Neuronal stem cell (in vitro differentiated cells): Measurements from ENCODE around the gene EMP2.
A peak's percentile ranks its signal among the peaks of the same experiment; 100 is the strongest.
"Not testable (repeated sequence)": the region's sequence is repeated elsewhere in the genome, so short reads cannot be mapped to it uniquely, and the experiment has no call there.

Source experiments
- DNase-seq: peaks from one replicate; pipeline ENCODE4 v3.0.0-alpha.2; 2013; ENCODE audit warnings: low spot score
- H2AFZ ChIP-seq: one replicate; pipeline ENCODE4 v1.6.1; 2013; ENCODE audit warnings: mild to moderate bottlenecking, low read length, inconsistent platforms
- H2AK5ac ChIP-seq: 2 replicates; pipeline ENCODE4 v1.6.1; 2013; ENCODE audit warnings: low read depth, mild to moderate bottlenecking, inconsistent platforms, low read length, moderate library complexity, mixed read lengths
- H2BK120ac ChIP-seq: 2 replicates; pipeline ENCODE4 v1.6.1; 2013; ENCODE audit warnings: low read depth, mild to moderate bottlenecking, inconsistent platforms, low read length, moderate library complexity, mixed read lengths
- H2BK12ac ChIP-seq: one replicate; pipeline ENCODE4 v1.6.1; 2013; ENCODE audit warnings: low read length, inconsistent platforms
- H2BK15ac ChIP-seq: 2 replicates; pipeline ENCODE4 v1.6.1; 2013; ENCODE audit warnings: mild to moderate bottlenecking, low read length, inconsistent platforms, mixed read lengths
- H2BK5ac ChIP-seq: one replicate; pipeline ENCODE4 v1.6.1; 2013; ENCODE audit warnings: inconsistent platforms, mild to moderate bottlenecking, low read length, moderate library complexity
- H3K14ac ChIP-seq: one replicate; pipeline ENCODE4 v1.6.1; 2013; ENCODE audit warnings: low read length, inconsistent platforms
- H3K18ac ChIP-seq: 2 replicates; pipeline ENCODE4 v1.6.1; 2013; ENCODE audit warnings: low read length, inconsistent platforms
- H3K23ac ChIP-seq: 2 replicates; pipeline ENCODE4 v1.6.1; 2013; ENCODE audit warnings: low read depth, mild to moderate bottlenecking, mixed read lengths, low read length, inconsistent platforms; ENCODE audit not compliant: poor library complexity
- H3K27ac ChIP-seq: replicated peaks from 3 replicates; pipeline ENCODE4 v1.5.1; 2013; ENCODE audit warnings: low read length, inconsistent platforms
- H3K27me3 ChIP-seq, 3 experiments: 2 replicates each; pipeline ENCODE4 v1.6.1; 2013; ENCODE audit warnings: low read length in 3 of 3, mild to moderate bottlenecking in 2 of 3, inconsistent platforms in 1 of 3, low read depth in 1 of 3, mixed read lengths in 1 of 3, moderate library complexity in 1 of 3; ENCODE audit not compliant: control insufficient read depth in 3 of 3, insufficient read depth in 3 of 3
- H3K36me3 ChIP-seq, 2 donors: replicated peaks in 1 of 2; 2 replicates each; pipeline ENCODE4 v1.6.1; 2013; ENCODE audit warnings: low read length in 2 of 2; ENCODE audit not compliant: control insufficient read depth in 2 of 2, insufficient read depth in 2 of 2
- H3K4ac ChIP-seq: 2 replicates; pipeline ENCODE4 v1.6.1; 2013; ENCODE audit warnings: inconsistent platforms, mild to moderate bottlenecking, low read length, moderate library complexity
- H3K4me1 ChIP-seq, 2 donors: 1 replicate in 1 of 2; 2 replicates in 1 of 2; pipeline ENCODE4 v1.6.1; 2013; ENCODE audit warnings: low read length in 2 of 2, low read depth in 1 of 2; ENCODE audit not compliant: control insufficient read depth in 2 of 2, insufficient read depth in 1 of 2
- H3K4me2 ChIP-seq: one replicate; pipeline ENCODE4 v1.6.1; 2013; ENCODE audit warnings: mild to moderate bottlenecking, low read length, inconsistent platforms; ENCODE audit not compliant: insufficient read depth, poor library complexity, severe bottlenecking
- H3K4me3 ChIP-seq, 2 donors: 2 replicates each; pipeline ENCODE4 v1.5.1; 2013; ENCODE audit warnings: low read length in 2 of 2, mild to moderate bottlenecking in 2 of 2, inconsistent platforms in 1 of 2, moderate library complexity in 1 of 2
- H3K79me1 ChIP-seq: one replicate; pipeline ENCODE4 v1.6.1; 2013; ENCODE audit warnings: low read depth, mild to moderate bottlenecking, inconsistent platforms, low read length, moderate library complexity
- H3K9ac ChIP-seq: one replicate; pipeline ENCODE4 v1.6.1; 2013; ENCODE audit warnings: mild to moderate bottlenecking, low read depth, low read length, inconsistent platforms; ENCODE audit not compliant: poor library complexity
- H3K9me3 ChIP-seq, 2 donors: replicated peaks in 1 of 2; 2 replicates each; pipeline versions ENCODE3 to v1.6.1; 2013; ENCODE audit warnings: low read length in 2 of 2, mild to moderate bottlenecking in 2 of 2, inconsistent platforms in 1 of 2, low read depth in 1 of 2, mixed read lengths in 1 of 2, moderate library complexity in 1 of 2; ENCODE audit not compliant: control insufficient read depth in 2 of 2, insufficient read depth in 1 of 2
- H4K8ac ChIP-seq: one replicate; pipeline ENCODE4 v1.6.1; 2013; ENCODE audit warnings: low read depth, mild to moderate bottlenecking, inconsistent platforms, low read length, moderate library complexity
- H4K91ac ChIP-seq: one replicate; pipeline ENCODE4 v1.6.1; 2013; ENCODE audit warnings: low read length, low read depth, mild to moderate bottlenecking, inconsistent platforms; ENCODE audit not compliant: poor library complexity
- WGBS, 2 donors: extraction: QIAGEN DNeasy Blood & Tissue Kit; methylation state at CpG; one replicate each; pipeline ENCODE4 v1.1.7; 2013; ENCODE audit warnings: missing lambda C conversion rate in 2 of 2, mixed read lengths in 1 of 2; ENCODE audit not compliant: insufficient read length in 2 of 2, insufficient replicate concordance in 1 of 2; ENCODE audit errors: extremely low coverage in 2 of 2; 5-methylcytosine and 5-hydroxymethylcytosine counted together

Gene EMP2

GRCh38 chr16:10624527-10624926, 44.1 kb upstream of the EMP2 start:
- no peak overlapping the region for H4K8ac ChIP-seq

GRCh38 chr16:10623059-10623458, 42.7 kb upstream of the EMP2 start:
- H3K27ac ChIP-seq: no peak overlapping the region
- H3K4me2 ChIP-seq: no peak overlapping the region

More at GRCh38 chr16:10624527-10624926, 44.1 kb upstream of the EMP2 start:
- no CpG with 5 or more reads among the region's 6 CpGs for WGBS, 2 donors
- H3K18ac ChIP-seq: no peak overlapping the region
- no peak overlapping the region for H2BK5ac ChIP-seq
- H2BK12ac ChIP-seq: no peak overlapping the region
- H3K4ac ChIP-seq: no peak overlapping the region
- H3K14ac ChIP-seq: no peak overlapping the region
- no peak for DNase-seq
- no peak overlapping the region for H2AK5ac ChIP-seq
- H3K4me1 ChIP-seq: peaks cover 0 to 3% of the 10 kb centered on the region in 2 donors
- no peaks in the 10 kb centered on the region for H3K36me3 ChIP-seq
- H3K9me3 ChIP-seq: no peaks in the 10 kb centered on the region
- H3K27ac ChIP-seq: no peak overlapping the region
- H4K91ac ChIP-seq: no peak overlapping the region
- H2BK120ac ChIP-seq: no peak overlapping the region
- H3K27me3 ChIP-seq: peaks cover 0 to 24% (median 0%) of the 10 kb centered on the region in 3 experiments
- no peak overlapping the region for H3K9ac ChIP-seq
- no peak overlapping the region for H2AFZ ChIP-seq
- no peak overlapping the region for H3K4me2 ChIP-seq
- no peaks in the 10 kb centered on the region for H3K79me1 ChIP-seq
- H3K4me3 ChIP-seq: no peak overlapping the region
- H2BK15ac ChIP-seq: no peak overlapping the region
- H3K23ac ChIP-seq: no peak overlapping the region

GRCh38 chr16:10622036-10622921, 41.9 kb upstream of the EMP2 start:
- no peak overlapping the region for H2BK120ac ChIP-seq
- no peak overlapping the region for H4K8ac ChIP-seq
- WGBS, 2 donors: no CpG with 5 or more reads among the region's 19 CpGs
- H3K23ac ChIP-seq: peak overlapping the region; percentile 51
- no peak overlapping the region for H3K9ac ChIP-seq
- no peak overlapping the region for H2BK5ac ChIP-seq
- peaks cover 4 to 16% of the 10 kb centered on the region in 2 donors for H3K4me1 ChIP-seq
- no peak overlapping the region for H2AFZ ChIP-seq
- no peak overlapping the region for H3K4me2 ChIP-seq
- H3K4ac ChIP-seq: no peak overlapping the region
- DNase-seq: no peak
- H3K27ac ChIP-seq: no peak overlapping the region
- H3K4me3 ChIP-seq: no peak overlapping the region
- H3K79me1 ChIP-seq: no peaks in the 10 kb centered on the region
- H2BK15ac ChIP-seq: no peak overlapping the region
- no peaks in the 10 kb centered on the region for H3K9me3 ChIP-seq
- peaks cover 0 to 40% (median 0%) of the 10 kb centered on the region in 3 experiments for H3K27me3 ChIP-seq
- H3K18ac ChIP-seq: peak overlapping the region; percentile 67
- no peak overlapping the region for H2BK12ac ChIP-seq
- H3K14ac ChIP-seq: no peak overlapping the region
- H3K36me3 ChIP-seq: no peaks in the 10 kb centered on the region
- H2AK5ac ChIP-seq: no peak overlapping the region
- H4K91ac ChIP-seq: no peak overlapping the region

More at GRCh38 chr16:10623059-10623458, 42.7 kb upstream of the EMP2 start:
- Histone ChIP-seq H3K4ac (no peak overlapping the region), H3K18ac (no peak overlapping the region), H3K4me3 (no peak overlapping the region), H2BK5ac (no peak overlapping the region), H2AK5ac (no peak overlapping the region), H3K9ac (no peak overlapping the region), H2BK12ac (no peak overlapping the region), H3K23ac (no peak overlapping the region), H2AFZ (no peak overlapping the region), H3K79me1 (no peaks in the 10 kb centered on the region), H3K14ac (no peak overlapping the region), H2BK15ac (no peak overlapping the region), H2BK120ac (no peak overlapping the region), H4K91ac (no peak overlapping the region), H3K27me3 (peaks cover 0 to 37% (median 0%) of the 10 kb centered on the region in 3 experiments), H3K36me3 (no peaks in the 10 kb centered on the region), H3K4me1 (peaks cover 0 to 11% of the 10 kb centered on the region in 2 donors), H3K9me3 (no peaks in the 10 kb centered on the region), H4K8ac (no peak overlapping the region)
- no peak for DNase-seq
- WGBS, 2 donors: no CpG with 5 or more reads among the region's 3 CpGs

- H3K4me1 ChIP-seq: peaks cover 11 to 23% of the 10 kb centered on the region in 2 donors
- not testable (repeated sequence) for H3K18ac ChIP-seq, H2BK5ac ChIP-seq, H3K79me1 ChIP-seq, H3K9ac ChIP-seq, H4K8ac ChIP-seq, H3K4ac ChIP-seq, DNase-seq, H3K14ac ChIP-seq, H3K36me3 ChIP-seq, H2BK12ac ChIP-seq, H3K9me3 ChIP-seq, H4K91ac ChIP-seq, H2BK120ac ChIP-seq, H2AFZ ChIP-seq, H2BK15ac ChIP-seq, H2AK5ac ChIP-seq, H3K27ac ChIP-seq, H3K23ac ChIP-seq, H3K4me2 ChIP-seq
- peaks cover 0 to 47% (median 0%) of the 10 kb centered on the region in 3 experiments for H3K27me3 ChIP-seq
- WGBS, 2 donors: no CpG with 5 or more reads among the region's 7 CpGs
- peak overlapping the region in 1 of 2 donors; percentile 24 for H3K4me3 ChIP-seq
Observed at GRCh38 chr16:10621216-10621949, 41.0 kb upstream of the EMP2 start.
